ENCODE measurements around the gene KRTAP5-1.

- TF ChIP-seq JUNB (IDR thresholded peaks at IDR 0.05), result no peak
- TF ChIP-seq, protein P1, sequence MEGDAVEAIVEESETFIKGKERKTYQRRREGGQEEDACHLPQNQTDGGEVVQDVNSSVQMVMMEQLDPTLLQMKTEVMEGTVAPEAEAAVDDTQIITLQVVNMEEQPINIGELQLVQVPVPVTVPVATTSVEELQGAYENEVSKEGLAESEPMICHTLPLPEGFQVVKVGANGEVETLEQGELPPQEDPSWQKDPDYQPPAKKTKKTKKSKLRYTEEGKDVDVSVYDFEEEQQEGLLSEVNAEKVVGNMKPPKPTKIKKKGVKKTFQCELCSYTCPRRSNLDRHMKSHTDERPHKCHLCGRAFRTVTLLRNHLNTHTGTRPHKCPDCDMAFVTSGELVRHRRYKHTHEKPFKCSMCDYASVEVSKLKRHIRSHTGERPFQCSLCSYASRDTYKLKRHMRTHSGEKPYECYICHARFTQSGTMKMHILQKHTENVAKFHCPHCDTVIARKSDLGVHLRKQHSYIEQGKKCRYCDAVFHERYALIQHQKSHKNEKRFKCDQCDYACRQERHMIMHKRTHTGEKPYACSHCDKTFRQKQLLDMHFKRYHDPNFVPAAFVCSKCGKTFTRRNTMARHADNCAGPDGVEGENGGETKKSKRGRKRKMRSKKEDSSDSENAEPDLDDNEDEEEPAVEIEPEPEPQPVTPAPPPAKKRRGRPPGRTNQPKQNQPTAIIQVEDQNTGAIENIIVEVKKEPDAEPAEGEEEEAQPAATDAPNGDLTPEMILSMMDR (IDR thresholded peaks at IDR 0.05 in 2 of 3, conservative IDR thresholded peaks at IDR 0.05 in 1 of 3; ENCODE audit: control insufficient read depth in 2 of 3, extremely low read depth in 1 of 3, insufficient read depth in 1 of 3, low read depth in 3 of 3, low read length in 3 of 3), result no peak
- no peak for TF ChIP-seq EP300 (IDR thresholded peaks at IDR 0.05; ENCODE audit: borderline replicate concordance in 1 of 2, control insufficient read depth in 1 of 2, low read depth in 2 of 2, low read length in 2 of 2)
- TF ChIP-seq EZH2 (IDR thresholded peaks at IDR 0.05; ENCODE audit: borderline replicate concordance, control insufficient read depth, low read depth, low read length), result no peak
- no peak for TF ChIP-seq MXI1 (IDR thresholded peaks at IDR 0.05; ENCODE audit: low read depth, low read length)
- TF ChIP-seq SPI1 (IDR thresholded peaks at IDR 0.05; ENCODE audit: borderline replicate concordance, insufficient read depth, low read depth, low read length), result no peak
- no peak for TF ChIP-seq SREBF2 (IDR thresholded peaks at IDR 0.05; ENCODE audit: low read length)
- TF ChIP-seq NFXL1 (IDR thresholded peaks at IDR 0.05; ENCODE audit: borderline replicate concordance), result no peak
- TF ChIP-seq TAF1 (IDR thresholded peaks at IDR 0.05; ENCODE audit: borderline replicate concordance, low read depth, low read length), result no peak
- TF ChIP-seq ESRRA (IDR thresholded peaks at IDR 0.05; ENCODE audit: low read length), result no peak
- no peak for TF ChIP-seq SIX5 (IDR thresholded peaks at IDR 0.05; ENCODE audit: low read depth, low read length, severe bottlenecking)
- TF ChIP-seq TARDBP (IDR thresholded peaks at IDR 0.05; ENCODE audit: borderline replicate concordance), result no peak
Observed at GRCh38 chr11:1576825-1577224, 8.3 kb downstream of the KRTAP5-1 start.
